Myocyte (in vitro differentiated cells): ENCODE results near the gene KCNAB2. TPM values are rescaled to one million over a fixed set of nuclear protein-coding genes. Genes with fewer than 3 reads are reported as not detected.

Source experiments
- DNase-seq: peaks from one replicate; pipeline ENCODE4 v3.0.0-alpha.2; 2012; ENCODE audit warnings: low read depth
- total RNA-seq: library from RNA; depleted of rRNA; stranded (reverse); fragments of >200 nt; gene quantifications from 2 replicates; pipeline ENCODE4 v1.2.3, GENCODE V29; 2014

The KCNAB2 gene
- total RNA-seq, 1 donor from 2014 or later, result 1.2 TPM

GRCh38 chr1:6144647-6145395 lies 99.1 kb downstream of the KCNAB2 start:
- no peak for DNase-seq

GRCh38 chr1:6145396-6145750 lies 99.7 kb downstream of the KCNAB2 start:
- no peak for DNase-seq

- no peak for DNase-seq
Measured at GRCh38 chr1:6145864-6146410, 100.2 kb downstream of the KCNAB2 start.

- no peak for DNase-seq
Measured at GRCh38 chr1:6148497-6149241, 103.0 kb downstream of the KCNAB2 start.

GRCh38 chr1:6149597-6149996 lies 103.9 kb downstream of the KCNAB2 start:
- no peak for DNase-seq

- no peak for DNase-seq
Measured at GRCh38 chr1:6150006-6150938, 104.6 kb downstream of the KCNAB2 start.

Other genes starting within 250 kb of the KCNAB2 start
- 2.9 and 4.4 TPM in 2 replicates for gene NPHP4, start 53.5 kb upstream of the KCNAB2 start, total RNA-seq
- 0.10 TPM in 1 of 2 replicates, not detected in the other for gene CHD5, start 134.4 kb downstream of the KCNAB2 start, total RNA-seq
- gene RPL22, start 153.7 kb downstream of the KCNAB2 start, total RNA-seq, result 148 and 160 TPM in 2 replicates
- gene RNF207, start 160.2 kb downstream of the KCNAB2 start, total RNA-seq, result 0.36 and 0.86 TPM in 2 replicates
- 180 and 182 TPM in 2 replicates for gene ICMT, start 190.1 kb downstream of the KCNAB2 start, total RNA-seq
- not detected in 2 replicates for gene HES3, start 198.3 kb downstream of the KCNAB2 start, total RNA-seq
- 192 and 339 TPM in 2 replicates for gene GPR153, start 215.2 kb downstream of the KCNAB2 start, total RNA-seq